Fibroblast of skin of right quadriceps (primary cell): Measurements from ENCODE around the gene KLK14.

Experiments
- DNase-seq: peaks from one replicate; pipeline ENCODE4 v3.0.0-alpha.2; 2013

The KLK14 gene

GRCh38 chr19:51084505-51084904, 1.8 kb upstream of the KLK14 start:
- DNase-seq: no peak

- DNase-seq: no peak
These were observed 1.1 kb upstream of the KLK14 start for GRCh38 chr19:51083783-51084182.

- no peak for DNase-seq
These were observed 494 bp upstream of the KLK14 start for GRCh38 chr19:51083181-51083580.

GRCh38 chr19:51081476-51081875, 1.2 kb downstream of the KLK14 start:
- no peak for DNase-seq

GRCh38 chr19:51079481-51080110, 3.1 kb downstream of the KLK14 start:
- DNase-seq: no peak

GRCh38 chr19:51078731-51079130, 4.0 kb downstream of the KLK14 start:
- no peak for DNase-seq

DNA sequence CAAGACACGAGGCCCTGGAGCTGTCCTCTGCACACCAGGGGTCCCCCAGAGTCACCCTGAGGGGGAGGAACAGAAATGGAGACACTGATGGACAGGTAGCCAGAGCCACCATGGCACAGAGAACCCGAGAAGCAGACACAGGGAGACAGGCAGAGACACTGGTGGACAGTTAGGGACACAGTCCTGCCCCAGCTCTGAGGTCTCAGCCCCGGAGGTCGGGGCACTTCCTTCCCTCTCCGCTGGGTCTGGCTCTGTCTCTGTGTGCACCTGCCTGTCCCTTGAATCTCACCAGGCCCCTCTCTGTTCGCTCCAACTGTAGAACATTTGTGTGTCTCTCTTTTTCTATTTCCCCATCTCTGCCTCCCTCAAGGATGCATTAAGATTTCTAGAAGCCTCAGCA, 4.6 kb downstream of the KLK14 start:
- no peak for DNase-seq

GRCh38 chr19:51076631-51077213, 6.0 kb downstream of the KLK14 start:
- DNase-seq: no peak

DNA sequence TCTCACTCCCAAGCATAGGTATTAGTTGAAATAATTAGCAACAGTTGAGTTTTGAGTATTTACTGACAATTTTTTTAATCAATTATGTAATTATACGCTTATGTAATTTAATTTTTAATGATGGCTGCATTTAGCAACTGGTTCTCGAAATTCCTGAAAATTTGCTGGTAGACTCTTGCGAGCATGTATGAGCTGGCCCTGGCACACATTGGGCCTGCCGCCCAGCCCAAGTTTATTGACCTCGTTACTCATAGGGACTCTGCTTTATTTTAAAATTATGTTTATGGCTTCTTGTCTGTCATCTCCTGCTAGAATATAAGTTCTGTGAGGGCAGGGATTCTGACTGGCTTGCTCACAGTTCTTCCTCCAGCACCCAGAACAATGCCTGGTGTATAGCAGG, 6.7 kb downstream of the KLK14 start:
- no peak for DNase-seq

- no peak for DNase-seq
These were observed 11.6 kb downstream of the KLK14 start for GRCh38 chr19:51071095-51071405.

GRCh38 chr19:51070334-51071094, 12.2 kb downstream of the KLK14 start:
- no peak for DNase-seq

- no peak for DNase-seq
These were observed 16.1 kb downstream of the KLK14 start for GRCh38 chr19:51066393-51067186.

GRCh38 chr19:51065221-51065960, 17.3 kb downstream of the KLK14 start:
- DNase-seq: no peak

GRCh38 chr19:51064534-51065220, 18.0 kb downstream of the KLK14 start, which contains the start of gene KLK13:
Gene KLK13, minus strand, starts transcription at chr19:51065092. Its CDS starts 25 bp downstream, at chr19:51065067.
- DNase-seq: no peak

DNA sequence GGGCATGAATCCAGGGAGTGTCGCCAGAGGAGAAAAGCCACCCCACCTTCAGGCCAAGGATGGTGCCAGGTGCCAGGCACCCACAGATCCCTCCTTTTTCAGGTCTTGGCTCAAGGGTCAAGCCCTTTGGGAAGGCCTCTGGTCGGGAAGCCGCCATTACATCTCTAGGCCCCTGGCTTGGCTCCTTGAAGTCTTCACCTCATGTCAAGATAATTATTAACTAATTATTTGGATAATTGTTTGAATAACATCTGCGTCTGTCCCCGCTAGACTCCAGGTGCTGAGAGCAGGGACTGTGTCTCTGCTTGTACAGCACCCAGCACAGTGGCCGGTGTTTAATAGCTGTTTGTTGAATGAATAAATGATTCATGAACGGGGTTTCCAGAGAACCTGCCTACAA, 19.0 kb downstream of the KLK14 start:
- DNase-seq: no peak

GRCh38 chr19:51060973-51061372, 21.7 kb downstream of the KLK14 start:
- no peak for DNase-seq

GRCh38 chr19:51060336-51060735, 22.4 kb downstream of the KLK14 start:
- DNase-seq: no peak

DNA sequence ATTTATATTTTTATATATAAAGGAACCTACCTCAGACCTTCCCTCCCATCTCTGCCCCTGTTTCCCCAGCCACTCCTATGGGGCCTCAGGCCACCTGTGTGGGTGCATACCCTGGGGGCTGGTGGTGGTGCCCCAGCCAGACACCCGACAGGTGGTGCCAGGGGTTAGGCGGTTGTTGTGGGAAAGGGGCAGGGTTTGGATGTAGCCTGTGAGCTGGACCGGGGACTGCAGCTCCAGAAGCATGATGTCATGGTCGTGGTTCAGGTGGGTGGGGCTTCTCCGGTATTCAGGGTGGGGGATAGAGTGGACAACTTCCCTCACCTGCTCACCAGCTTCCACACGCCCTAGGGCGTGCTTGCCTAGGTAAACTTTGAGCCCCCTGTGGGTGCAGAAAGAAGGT, 23.0 kb downstream of the KLK14 start:
- no peak for DNase-seq

DNA sequence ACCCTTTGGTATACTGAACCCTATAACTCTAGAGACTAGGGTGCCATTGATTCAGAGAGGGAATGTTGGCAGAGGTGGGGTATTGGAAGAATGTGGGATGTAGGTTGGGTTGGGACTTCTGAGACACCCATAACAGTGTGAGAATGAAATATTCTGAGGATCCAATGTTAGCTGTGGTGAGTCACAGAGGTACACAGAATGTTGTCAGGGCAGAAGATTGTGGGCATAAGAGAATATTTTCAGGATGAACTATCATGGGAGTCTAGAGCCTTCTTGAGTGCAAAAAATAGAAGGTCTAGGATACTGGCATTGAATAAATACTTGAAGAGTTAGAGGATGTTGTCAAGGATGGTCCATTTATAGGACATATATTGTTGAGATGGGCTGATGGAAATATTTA, 26.8 kb downstream of the KLK14 start:
- no peak for DNase-seq

DNA sequence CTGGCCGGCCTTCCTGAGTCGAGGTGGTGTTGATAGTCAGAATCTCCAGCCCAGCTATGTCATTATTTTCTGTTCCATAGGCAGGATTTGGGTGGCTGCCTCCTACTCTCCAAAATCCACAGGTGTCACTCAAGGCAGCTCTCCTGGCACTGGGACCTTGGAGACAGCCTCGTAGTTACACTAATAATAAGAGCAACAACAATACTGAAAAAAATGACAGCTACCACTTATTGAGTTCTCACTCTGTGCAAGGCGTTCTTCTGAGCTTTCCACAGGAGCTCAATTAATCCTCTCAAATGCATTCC, 35.7 kb downstream of the KLK14 start:
- no peak for DNase-seq

- no peak for DNase-seq
These were observed 38.4 kb downstream of the KLK14 start for GRCh38 chr19:51044327-51044726.

DNA sequence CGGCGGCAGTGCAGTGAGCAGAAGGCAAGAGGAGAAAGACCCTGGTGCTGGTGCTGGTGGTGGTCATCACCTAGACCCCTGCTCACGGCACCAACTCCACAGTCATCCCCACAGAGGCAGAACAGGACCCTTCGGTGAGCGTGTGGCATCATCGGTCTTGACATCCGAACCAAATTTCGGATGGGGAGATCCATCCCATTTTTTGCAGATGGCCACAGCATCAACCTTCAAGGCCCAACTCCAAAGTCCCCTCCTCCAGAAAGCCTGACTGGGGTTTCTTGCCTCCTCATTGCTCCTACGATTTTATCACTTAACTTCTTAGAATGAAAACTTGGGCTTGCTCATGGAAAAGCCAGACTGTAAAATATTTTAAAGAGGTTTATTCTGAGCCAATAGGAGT, 39.2 kb downstream of the KLK14 start:
- DNase-seq: no peak

DNA sequence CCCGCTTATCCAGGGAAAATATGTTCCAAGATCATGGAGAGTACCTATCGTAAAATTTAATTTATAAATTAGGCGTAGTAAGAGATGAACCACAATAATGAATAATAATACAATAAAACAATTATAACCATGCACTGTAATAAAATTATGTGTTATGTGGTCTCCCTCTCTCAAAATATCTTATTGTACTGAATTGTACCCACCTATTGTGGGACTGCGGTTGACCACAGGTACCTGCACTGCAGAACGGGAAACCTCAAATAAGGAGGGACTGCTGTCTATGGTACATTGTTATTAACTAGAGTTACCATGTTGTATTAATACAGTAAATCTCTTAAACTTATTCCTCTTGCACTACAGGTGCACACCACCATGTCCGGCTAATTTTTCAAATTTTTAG, 42.5 kb downstream of the KLK14 start:
- DNase-seq: no peak
